Mesendoderm (in vitro differentiated cells): ENCODE results near the gene LSM3.

Source experiments
- DNase-seq: peaks from one replicate; pipeline ENCODE4 v3.0.0; 2013
- H2AK5ac ChIP-seq: 2 replicates; pipeline ENCODE4 v1.6.1; 2013; ENCODE audit warnings: low read length, inconsistent platforms
- H2BK120ac ChIP-seq: 2 replicates; pipeline ENCODE4 v1.6.1; 2013; ENCODE audit warnings: low read depth, mild to moderate bottlenecking, low read length, moderate library complexity, mixed read lengths
- H2BK15ac ChIP-seq: replicated peaks from 2 replicates; pipeline ENCODE4 v1.6.1; 2013; ENCODE audit warnings: low read depth, mild to moderate bottlenecking, moderate library complexity
- H2BK5ac ChIP-seq: 2 replicates; pipeline ENCODE4 v1.6.1; 2013; ENCODE audit warnings: low read length, inconsistent platforms
- H3K18ac ChIP-seq: 2 replicates; pipeline ENCODE4 v1.6.1; 2013; ENCODE audit warnings: mild to moderate bottlenecking, low read length, mixed read lengths
- H3K23ac ChIP-seq: one replicate; pipeline ENCODE4 v1.6.1; 2013; ENCODE audit warnings: low read length
- H3K27ac ChIP-seq: 2 replicates; pipeline ENCODE4 v1.5.1; 2013; ENCODE audit warnings: low read depth, mild to moderate bottlenecking, inconsistent platforms, low read length, moderate library complexity
- H3K27me3 ChIP-seq: 2 replicates; pipeline ENCODE4 v1.6.1; 2013; ENCODE audit warnings: low read length, control low read depth, mild to moderate bottlenecking, inconsistent platforms; ENCODE audit not compliant: insufficient read depth, poor library complexity
- H3K36me3 ChIP-seq: 2 replicates; pipeline ENCODE4 v1.6.1; 2013; ENCODE audit warnings: low read length, inconsistent platforms; ENCODE audit not compliant: control insufficient read depth, insufficient read depth
- H3K4ac ChIP-seq: one replicate; pipeline ENCODE4 v1.6.1; 2013; ENCODE audit warnings: low read depth, mild to moderate bottlenecking, low read length, moderate library complexity
- H3K4me1 ChIP-seq: 2 replicates; pipeline ENCODE4 v1.6.1; 2013; ENCODE audit warnings: low read depth, low read length, inconsistent platforms; ENCODE audit not compliant: control insufficient read depth
- H3K4me2 ChIP-seq: 2 replicates; pipeline ENCODE4 v1.6.1; 2013; ENCODE audit warnings: low read length
- H3K4me3 ChIP-seq: 2 replicates; pipeline ENCODE4 v1.5.1; 2013; ENCODE audit warnings: mild to moderate bottlenecking, low read length
- H3K56ac ChIP-seq: one replicate; pipeline ENCODE4 v1.6.1; 2013; ENCODE audit warnings: low read length
- H3K79me1 ChIP-seq: 2 replicates; pipeline ENCODE4 v1.6.1; 2013; ENCODE audit warnings: low read length, inconsistent platforms
- H3K79me2 ChIP-seq: 2 replicates; pipeline ENCODE4 v1.6.1; 2013; ENCODE audit warnings: mild to moderate bottlenecking, low read length; ENCODE audit not compliant: control insufficient read depth, insufficient read depth
- H3K9ac ChIP-seq: 2 replicates; pipeline ENCODE4 v1.6.1; 2013; ENCODE audit warnings: low read length, inconsistent platforms
- H4K5ac ChIP-seq: one replicate; pipeline ENCODE4 v1.6.1; 2013; ENCODE audit warnings: low read length
- H4K8ac ChIP-seq: one replicate; pipeline ENCODE4 v1.6.1; 2013; ENCODE audit warnings: low read depth, mild to moderate bottlenecking, control low read depth, low read length, moderate library complexity
- WGBS: extraction: QIAGEN DNeasy Blood & Tissue Kit; methylation state at CpG from one replicate; pipeline ENCODE4 v1.1.7; 2013; ENCODE audit warnings: low lambda C conversion rate, missing lambda C conversion rate; ENCODE audit not compliant: insufficient coverage; ENCODE audit errors: extremely low coverage; 5-methylcytosine and 5-hydroxymethylcytosine counted together

LSM3 gene

DNA sequence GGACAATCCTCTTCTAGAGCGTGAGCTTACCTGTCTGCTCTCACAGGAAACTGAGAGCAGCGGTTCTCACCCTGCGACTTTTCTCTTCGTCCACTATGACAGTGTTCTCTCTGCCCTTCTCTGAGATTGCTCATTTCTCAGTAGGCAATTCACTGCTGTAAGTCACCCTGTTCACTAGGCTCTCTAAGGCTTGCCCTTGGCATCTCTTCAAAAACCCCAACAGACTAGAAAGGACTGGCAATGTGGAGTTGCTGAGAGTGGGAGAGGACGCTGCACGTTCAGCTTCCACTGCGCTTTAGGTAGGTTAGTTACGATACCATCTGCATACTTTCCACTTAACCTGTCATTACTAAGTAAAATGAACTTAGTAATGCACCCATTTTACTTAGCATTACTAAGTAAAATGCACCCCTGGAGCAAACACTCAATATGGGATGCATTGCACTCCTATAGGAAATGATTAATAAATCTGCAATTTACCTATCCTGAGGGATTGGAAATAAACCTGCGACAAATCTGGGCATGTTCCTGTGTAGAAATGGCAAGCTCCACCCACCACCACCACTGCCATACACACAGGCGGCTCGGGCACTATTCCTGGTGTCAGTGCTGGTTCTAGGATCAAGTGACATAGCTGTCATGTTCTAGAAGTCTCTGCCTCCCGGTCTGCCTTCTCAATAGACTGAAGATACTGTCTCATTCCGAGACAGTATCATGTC, 21.6 kb upstream of the LSM3 start:
- H3K4me2 ChIP-seq, result no peak overlapping the region
- no peaks in the 10 kb centered on the region for H3K27me3 ChIP-seq
- H4K5ac ChIP-seq, result no peak overlapping the region
- no peak overlapping the region for H3K9ac ChIP-seq
- no peaks in the 10 kb centered on the region for H3K79me2 ChIP-seq
- H3K56ac ChIP-seq, result no peak overlapping the region
- no peaks in the 10 kb centered on the region for H3K79me1 ChIP-seq
- H2AK5ac ChIP-seq, result no peak overlapping the region
- H3K4me3 ChIP-seq, result no peak overlapping the region
- WGBS, result no CpG with 5 or more reads among the region's 13 CpGs
- H2BK120ac ChIP-seq, result no peak overlapping the region
- H3K18ac ChIP-seq, result no peak overlapping the region
- no peak overlapping the region for H2BK5ac ChIP-seq
- H2BK15ac ChIP-seq, result no peak overlapping the region
- H3K36me3 ChIP-seq, result peaks cover 11% of the 10 kb centered on the region
- DNase-seq, result no peak
- H3K4me1 ChIP-seq, result no peaks in the 10 kb centered on the region
- no peak overlapping the region for H3K4ac ChIP-seq
- no peak overlapping the region for H3K27ac ChIP-seq
- no peak overlapping the region for H4K8ac ChIP-seq
- no peak overlapping the region for H3K23ac ChIP-seq

DNA sequence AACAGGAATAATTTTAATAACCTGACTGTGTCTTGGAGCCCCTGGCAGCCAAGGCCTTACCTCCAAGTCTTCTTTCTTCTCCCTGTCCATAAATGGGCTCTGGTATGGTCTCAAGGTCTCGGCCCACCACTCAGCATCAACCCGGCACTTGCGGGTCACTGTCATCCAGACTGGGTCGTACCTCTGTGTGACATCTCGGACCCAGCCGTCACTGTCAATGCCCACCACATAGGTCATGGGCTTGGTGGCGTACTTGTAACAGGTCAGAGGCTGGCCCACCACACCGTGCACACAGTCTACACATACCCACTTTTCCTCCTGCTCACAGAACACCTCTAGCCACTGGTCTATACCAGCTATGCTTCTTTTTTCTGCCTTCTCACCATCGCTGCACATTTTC, 20.7 kb upstream of the LSM3 start:
- Histone ChIP-seq H3K27me3 (no peaks in the 10 kb centered on the region), H4K5ac (no peak overlapping the region), H2BK120ac (no peak overlapping the region), H3K23ac (no peak overlapping the region), H3K36me3 (peaks cover 11% of the 10 kb centered on the region), H2AK5ac (no peak overlapping the region), H3K4me1 (no peaks in the 10 kb centered on the region), H3K4ac (no peak overlapping the region), H3K79me1 (no peaks in the 10 kb centered on the region), H3K9ac (no peak overlapping the region), H2BK5ac (no peak overlapping the region), H3K27ac (no peak overlapping the region), H3K4me3 (no peak overlapping the region), H3K79me2 (no peaks in the 10 kb centered on the region), H3K18ac (no peak overlapping the region), H3K4me2 (no peak overlapping the region), H3K56ac (no peak overlapping the region), H4K8ac (no peak overlapping the region), H2BK15ac (no peak overlapping the region)
- WGBS, result no CpG with 5 or more reads among the region's 9 CpGs
- no peak for DNase-seq

DNA sequence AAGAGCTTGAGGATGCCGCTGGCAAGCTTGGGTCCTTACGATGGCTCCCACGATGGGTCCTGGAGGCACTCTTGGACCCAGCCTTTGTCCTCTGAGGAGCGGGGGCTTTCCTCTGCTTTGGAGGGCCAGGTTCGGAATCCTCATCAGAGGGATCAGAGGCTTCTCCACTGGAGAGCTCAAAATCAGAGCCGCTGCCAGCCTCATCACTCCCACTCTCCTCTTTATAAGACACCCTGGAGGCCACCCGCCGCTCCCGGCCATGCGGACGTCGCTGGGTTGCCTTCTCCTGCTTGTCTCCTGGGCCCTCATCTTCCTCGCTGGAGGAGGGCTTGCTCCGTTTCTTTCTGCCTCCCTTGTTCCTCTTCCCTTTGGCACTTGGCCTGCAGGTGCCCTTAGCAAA, 20.2 kb upstream of the LSM3 start:
- Histone ChIP-seq H3K36me3 (peaks cover 11% of the 10 kb centered on the region), H2BK15ac (no peak overlapping the region), H4K5ac (no peak overlapping the region), H2AK5ac (no peak overlapping the region), H3K4ac (no peak overlapping the region), H3K23ac (no peak overlapping the region), H2BK120ac (no peak overlapping the region), H3K79me2 (no peaks in the 10 kb centered on the region), H4K8ac (no peak overlapping the region), H3K9ac (no peak overlapping the region), H3K27me3 (no peaks in the 10 kb centered on the region), H3K79me1 (no peaks in the 10 kb centered on the region), H3K4me1 (no peaks in the 10 kb centered on the region), H3K18ac (no peak overlapping the region), H2BK5ac (no peak overlapping the region), H3K56ac (no peak overlapping the region), H3K4me2 (no peak overlapping the region), H3K4me3 (no peak overlapping the region), H3K27ac (no peak overlapping the region)
- DNase-seq, result no peak
- no CpG with 5 or more reads among the region's 14 CpGs for WGBS

DNA sequence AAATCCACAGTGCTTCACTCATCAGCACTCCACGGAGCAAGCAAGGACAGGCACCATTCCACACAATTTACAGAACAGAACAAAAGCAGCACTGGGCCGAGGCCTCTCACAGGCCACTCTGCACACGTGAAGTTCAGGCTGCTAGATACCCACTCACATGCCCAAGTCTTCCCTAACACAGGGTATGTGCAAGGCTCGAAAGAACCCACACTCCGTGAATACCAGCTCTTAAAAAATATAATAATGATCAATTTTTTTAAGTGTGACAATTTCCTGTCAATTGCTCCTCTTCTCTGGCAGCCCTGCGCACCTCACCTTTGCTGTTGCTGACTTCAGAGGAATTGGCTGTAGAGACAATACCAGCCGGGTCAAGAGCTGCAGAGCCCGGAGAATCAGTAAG, 19.2 kb upstream of the LSM3 start:
- H4K8ac ChIP-seq, result no peak overlapping the region
- H3K36me3 ChIP-seq, result peaks cover 10% of the 10 kb centered on the region
- no peak overlapping the region for H3K27ac ChIP-seq
- H3K79me2 ChIP-seq, result no peaks in the 10 kb centered on the region
- H2AK5ac ChIP-seq, result no peak overlapping the region
- no peak overlapping the region for H2BK15ac ChIP-seq
- no peak overlapping the region for H3K4me3 ChIP-seq
- H3K23ac ChIP-seq, result no peak overlapping the region
- H3K4ac ChIP-seq, result no peak overlapping the region
- H3K9ac ChIP-seq, result no peak overlapping the region
- DNase-seq, result no peak
- no peak overlapping the region for H3K18ac ChIP-seq
- no peak overlapping the region for H3K4me2 ChIP-seq
- H2BK120ac ChIP-seq, result no peak overlapping the region
- H4K5ac ChIP-seq, result no peak overlapping the region
- no CpG with 5 or more reads among the region's 8 CpGs for WGBS
- no peaks in the 10 kb centered on the region for H3K27me3 ChIP-seq
- H3K56ac ChIP-seq, result no peak overlapping the region
- no peaks in the 10 kb centered on the region for H3K79me1 ChIP-seq
- H2BK5ac ChIP-seq, result no peak overlapping the region
- H3K4me1 ChIP-seq, result no peaks in the 10 kb centered on the region

- Histone ChIP-seq H3K4ac (no peak overlapping the region), H3K79me2 (no peaks in the 10 kb centered on the region), H3K9ac (no peak overlapping the region), H2BK5ac (no peak overlapping the region), H4K8ac (no peak overlapping the region), H3K27ac (no peak overlapping the region), H3K36me3 (peaks cover 15% of the 10 kb centered on the region), H3K4me2 (no peak overlapping the region), H2AK5ac (no peak overlapping the region), H2BK15ac (no peak overlapping the region), H3K27me3 (no peaks in the 10 kb centered on the region), H4K5ac (no peak overlapping the region), H2BK120ac (no peak overlapping the region), H3K18ac (no peak overlapping the region), H3K56ac (no peak overlapping the region), H3K23ac (no peak overlapping the region), H3K4me1 (no peaks in the 10 kb centered on the region), H3K4me3 (no peak overlapping the region), H3K79me1 (no peaks in the 10 kb centered on the region)
- WGBS, result no CpG with 5 or more reads among the region's 2 CpGs
- no peak for DNase-seq
Observed at GRCh38 chr3:14161282-14161681, 17.3 kb upstream of the LSM3 start.

GRCh38 chr3:14162178-14162577, 16.4 kb upstream of the LSM3 start:
- no peak for DNase-seq
- H3K9ac ChIP-seq, result no peak overlapping the region
- no CpG with 5 or more reads among the region's 2 CpGs for WGBS
- no peaks in the 10 kb centered on the region for H3K79me2 ChIP-seq
- H4K5ac ChIP-seq, result no peak overlapping the region
- no peak overlapping the region for H2BK5ac ChIP-seq
- H3K27ac ChIP-seq, result no peak overlapping the region
- no peaks in the 10 kb centered on the region for H3K27me3 ChIP-seq
- no peak overlapping the region for H4K8ac ChIP-seq
- no peak overlapping the region for H3K56ac ChIP-seq
- H2BK15ac ChIP-seq, result no peak overlapping the region
- no peak overlapping the region for H3K4me2 ChIP-seq
- H3K4me3 ChIP-seq, result no peak overlapping the region
- H3K4me1 ChIP-seq, result no peaks in the 10 kb centered on the region
- H3K18ac ChIP-seq, result no peak overlapping the region
- H2AK5ac ChIP-seq, result no peak overlapping the region
- H3K79me1 ChIP-seq, result no peaks in the 10 kb centered on the region
- peaks cover 16% of the 10 kb centered on the region for H3K36me3 ChIP-seq
- H3K23ac ChIP-seq, result no peak overlapping the region
- no peak overlapping the region for H2BK120ac ChIP-seq
- no peak overlapping the region for H3K4ac ChIP-seq
